ENCODE measurements around the gene CLOCK.

CLOCK gene

DNA sequence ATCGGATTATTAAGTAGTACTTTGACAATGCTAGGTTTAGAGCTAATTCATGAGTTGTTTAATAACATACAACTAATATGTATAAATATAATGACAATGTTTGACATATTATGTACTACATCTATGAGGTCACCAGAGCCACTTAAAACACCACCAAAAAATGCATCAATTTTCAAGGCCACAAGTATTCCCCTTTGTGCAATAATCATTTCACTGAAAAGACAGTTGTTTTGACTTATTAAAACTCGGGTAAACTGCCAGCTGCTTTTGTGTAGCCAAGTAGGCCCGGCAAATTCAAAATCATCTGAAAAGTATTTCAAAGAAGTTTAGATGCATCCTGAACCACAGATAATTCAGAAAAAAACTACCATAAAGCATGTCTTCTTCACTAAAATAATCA, 48.7 kb downstream of the CLOCK start:
- TF ChIP-seq, protein P1, sequence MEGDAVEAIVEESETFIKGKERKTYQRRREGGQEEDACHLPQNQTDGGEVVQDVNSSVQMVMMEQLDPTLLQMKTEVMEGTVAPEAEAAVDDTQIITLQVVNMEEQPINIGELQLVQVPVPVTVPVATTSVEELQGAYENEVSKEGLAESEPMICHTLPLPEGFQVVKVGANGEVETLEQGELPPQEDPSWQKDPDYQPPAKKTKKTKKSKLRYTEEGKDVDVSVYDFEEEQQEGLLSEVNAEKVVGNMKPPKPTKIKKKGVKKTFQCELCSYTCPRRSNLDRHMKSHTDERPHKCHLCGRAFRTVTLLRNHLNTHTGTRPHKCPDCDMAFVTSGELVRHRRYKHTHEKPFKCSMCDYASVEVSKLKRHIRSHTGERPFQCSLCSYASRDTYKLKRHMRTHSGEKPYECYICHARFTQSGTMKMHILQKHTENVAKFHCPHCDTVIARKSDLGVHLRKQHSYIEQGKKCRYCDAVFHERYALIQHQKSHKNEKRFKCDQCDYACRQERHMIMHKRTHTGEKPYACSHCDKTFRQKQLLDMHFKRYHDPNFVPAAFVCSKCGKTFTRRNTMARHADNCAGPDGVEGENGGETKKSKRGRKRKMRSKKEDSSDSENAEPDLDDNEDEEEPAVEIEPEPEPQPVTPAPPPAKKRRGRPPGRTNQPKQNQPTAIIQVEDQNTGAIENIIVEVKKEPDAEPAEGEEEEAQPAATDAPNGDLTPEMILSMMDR (IDR thresholded peaks at IDR 0.05; ENCODE audit: control insufficient read depth, insufficient read depth, low read depth, low read length, missing control alignments) = no peak
- DNase-seq (ENCODE audit: low read depth) = no peak
- no peak overlapping the region for H3K4me3 ChIP-seq (ENCODE audit: control insufficient read depth, low read depth, low read length)

DNA sequence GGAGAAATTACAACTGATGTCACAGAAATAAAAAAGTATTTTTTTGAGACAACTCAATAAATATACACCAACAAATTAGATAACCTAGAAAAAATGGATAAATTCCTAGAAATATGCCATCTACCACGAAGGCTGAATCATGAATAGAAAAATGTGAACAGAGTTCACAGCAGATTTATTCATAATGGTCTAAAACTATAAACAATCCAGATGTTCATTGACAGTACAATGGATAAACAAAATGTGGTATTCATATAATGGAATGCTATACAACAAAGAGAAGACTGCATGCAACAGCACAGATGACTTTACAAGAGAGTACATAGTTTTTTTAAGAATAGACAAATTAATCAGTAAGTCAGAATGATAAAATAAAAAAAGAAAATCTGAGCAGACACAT, 55.2 kb downstream of the CLOCK start:
- H3K4me3 ChIP-seq (ENCODE audit: control insufficient read depth, low read depth, low read length) = no peak overlapping the region
- DNase-seq (ENCODE audit: low read depth) = no peak
- TF ChIP-seq, protein P1 (IDR thresholded peaks at IDR 0.05; ENCODE audit: control insufficient read depth, insufficient read depth, low read depth, low read length, missing control alignments) = no peak

DNA sequence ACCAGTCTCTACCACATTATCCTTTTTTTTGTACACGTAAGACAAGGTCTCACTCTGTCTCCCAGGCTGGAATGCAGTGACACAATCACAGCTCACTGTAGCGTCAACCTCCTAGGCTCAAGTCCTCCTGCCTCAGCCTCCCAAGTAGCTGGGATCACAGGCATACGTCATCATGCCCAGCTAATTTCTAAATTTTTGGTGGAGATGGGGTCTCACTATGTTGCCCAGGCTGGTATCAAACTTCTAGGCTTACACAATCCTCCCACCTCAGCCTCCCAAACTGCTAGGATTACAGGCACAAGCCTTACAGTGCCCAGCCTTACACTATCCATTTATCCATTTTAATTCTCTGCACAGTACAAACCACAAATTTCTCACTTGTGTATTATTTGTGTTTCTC, 58.0 kb downstream of the CLOCK start:
- H3K4me3 ChIP-seq (ENCODE audit: control insufficient read depth, low read depth, low read length) = no peak overlapping the region
- TF ChIP-seq, protein P1 (IDR thresholded peaks at IDR 0.05; ENCODE audit: control insufficient read depth, insufficient read depth, low read depth, low read length, missing control alignments) = no peak
- no peak for DNase-seq (ENCODE audit: low read depth)

DNA sequence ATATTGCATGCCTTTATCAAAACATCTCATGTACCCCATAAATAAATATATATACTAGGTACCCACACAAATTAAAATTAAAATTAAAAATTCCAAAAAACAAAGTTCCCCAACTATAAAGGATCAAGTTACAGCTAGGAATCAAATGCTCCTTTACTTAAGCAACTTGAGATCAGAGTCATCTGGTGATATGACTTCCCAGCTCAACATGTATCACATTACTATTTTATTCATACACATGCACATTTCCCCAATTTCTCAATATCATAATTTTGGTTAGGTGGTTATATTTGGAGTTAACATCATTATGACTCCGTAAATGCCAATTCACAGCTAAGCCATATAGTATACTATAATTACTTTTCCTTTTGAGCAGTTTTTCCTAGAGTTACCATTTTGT, 60.9 kb downstream of the CLOCK start:
- no peak overlapping the region for H3K4me3 ChIP-seq (ENCODE audit: control insufficient read depth, low read depth, low read length)
- TF ChIP-seq, protein P1 (IDR thresholded peaks at IDR 0.05; ENCODE audit: control insufficient read depth, insufficient read depth, low read depth, low read length, missing control alignments) = no peak
- DNase-seq (ENCODE audit: low read depth) = no peak

DNA sequence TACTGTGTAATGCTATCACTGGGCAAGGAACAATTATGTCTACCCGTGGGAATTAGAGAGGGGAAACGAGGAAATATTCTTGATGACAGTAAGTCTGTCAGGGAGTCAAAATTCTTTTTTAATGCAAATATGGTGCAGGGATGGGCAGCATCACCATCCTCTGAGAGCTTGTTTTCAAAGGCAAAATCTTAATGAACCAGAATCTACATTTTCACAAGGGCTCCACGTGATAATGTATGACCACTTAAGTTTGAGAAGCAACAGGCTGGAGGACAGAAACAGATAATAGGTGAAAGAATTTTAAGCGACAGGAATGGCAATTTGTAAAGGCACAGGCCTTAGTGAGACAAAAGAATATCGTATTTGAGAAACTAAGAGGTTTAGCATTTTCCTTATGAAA, 63.4 kb downstream of the CLOCK start:
- no peak overlapping the region for H3K4me3 ChIP-seq (ENCODE audit: control insufficient read depth, low read depth, low read length)
- no peak for DNase-seq (ENCODE audit: low read depth)
- TF ChIP-seq, protein P1 (IDR thresholded peaks at IDR 0.05; ENCODE audit: control insufficient read depth, insufficient read depth, low read depth, low read length, missing control alignments) = no peak

DNA sequence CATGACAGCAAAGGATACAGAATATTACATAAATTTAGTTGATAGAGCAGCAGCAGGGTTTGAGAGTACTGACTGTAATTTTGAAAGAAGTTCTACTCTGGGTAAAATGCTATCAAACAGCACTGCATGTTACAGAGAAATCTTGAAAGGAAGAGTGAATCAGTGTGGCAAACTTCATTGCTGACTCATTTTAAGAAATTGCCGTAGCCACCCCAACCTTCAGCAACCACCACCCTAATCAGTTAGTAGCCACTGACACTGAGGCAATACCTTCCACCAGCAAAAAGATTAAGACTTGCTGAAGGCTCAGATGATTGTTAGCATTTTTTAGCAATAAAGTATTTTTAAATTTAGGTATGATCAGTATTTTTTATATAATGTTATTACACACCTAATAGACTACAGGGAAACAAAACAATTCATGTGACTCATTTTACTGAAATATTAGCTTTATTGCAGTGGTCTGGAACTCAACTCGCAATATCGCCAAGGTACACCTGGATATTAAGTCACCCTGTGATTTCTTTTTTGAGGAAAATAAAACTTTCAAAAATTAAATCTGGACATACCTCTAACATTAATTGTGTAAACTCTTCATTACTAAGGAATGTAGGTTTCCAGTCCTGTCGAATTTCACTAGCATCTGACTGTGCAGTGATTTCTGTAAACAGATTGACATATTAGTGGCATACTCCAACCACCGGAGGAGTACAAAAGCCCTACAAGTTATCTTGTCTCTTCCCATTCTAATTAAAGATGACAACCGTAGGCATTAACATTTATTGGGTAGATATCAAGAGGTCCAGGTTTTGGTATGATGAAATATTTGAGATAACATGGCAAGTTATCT, 71.1 kb downstream of the CLOCK start:
- H3K4me3 ChIP-seq (ENCODE audit: control insufficient read depth, low read depth, low read length) = no peak overlapping the region
- peak; percentile 55 for DNase-seq (ENCODE audit: low read depth)
- TF ChIP-seq, protein P1 (IDR thresholded peaks at IDR 0.05; ENCODE audit: control insufficient read depth, insufficient read depth, low read depth, low read length, missing control alignments) = no peak
